NCI-H1694 (cell line): ENCODE data around the gene DOCK10.

ENCODE experiments used
- DNase-seq: peaks from one replicate; lab custom pipeline; 2025; lab: John Stamatoyannopoulos, UW

DOCK10 gene

DNA sequence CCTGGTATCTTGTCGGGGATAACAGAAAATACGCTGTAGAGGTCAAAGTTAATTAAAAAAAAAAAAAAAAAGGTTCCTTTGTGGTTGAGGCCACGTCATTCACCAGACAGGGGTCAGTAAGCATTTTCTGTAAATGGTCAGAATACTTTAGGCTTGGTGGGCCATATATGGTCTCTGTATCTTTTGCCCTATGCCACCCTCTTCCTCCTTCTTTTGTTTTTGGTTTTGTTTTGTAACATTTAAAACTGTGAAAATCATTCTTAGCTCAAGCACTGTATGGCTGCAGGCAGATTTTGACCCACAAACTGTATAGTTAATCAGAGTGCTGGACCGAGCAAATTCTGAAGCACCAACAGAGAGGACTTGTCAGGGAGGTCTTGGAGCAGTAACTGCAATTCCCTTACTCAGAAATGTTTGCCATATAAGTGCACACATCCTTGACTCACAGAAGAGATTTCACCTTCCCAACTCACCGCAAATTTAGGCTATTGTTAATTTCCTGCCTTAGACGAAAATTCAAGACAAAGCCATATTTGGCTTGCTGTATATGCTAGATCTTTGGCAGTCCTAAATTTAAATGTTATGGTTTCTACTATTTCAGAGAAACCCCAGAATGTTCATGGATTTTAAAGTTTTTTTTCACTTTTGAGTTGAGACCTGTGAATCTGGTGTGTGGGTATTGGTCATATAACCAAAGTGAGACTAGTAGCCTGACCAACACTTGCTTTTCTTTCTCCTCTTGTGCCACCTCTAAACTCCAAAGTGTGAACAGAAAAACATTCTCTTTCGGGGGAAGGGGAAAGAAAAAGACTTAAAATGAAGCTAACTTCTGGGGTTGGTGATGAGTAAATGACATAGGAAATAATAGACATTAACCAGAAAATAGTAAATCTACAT, 65.4 kb downstream of the DOCK10 start:
- no peak for DNase-seq

DNA sequence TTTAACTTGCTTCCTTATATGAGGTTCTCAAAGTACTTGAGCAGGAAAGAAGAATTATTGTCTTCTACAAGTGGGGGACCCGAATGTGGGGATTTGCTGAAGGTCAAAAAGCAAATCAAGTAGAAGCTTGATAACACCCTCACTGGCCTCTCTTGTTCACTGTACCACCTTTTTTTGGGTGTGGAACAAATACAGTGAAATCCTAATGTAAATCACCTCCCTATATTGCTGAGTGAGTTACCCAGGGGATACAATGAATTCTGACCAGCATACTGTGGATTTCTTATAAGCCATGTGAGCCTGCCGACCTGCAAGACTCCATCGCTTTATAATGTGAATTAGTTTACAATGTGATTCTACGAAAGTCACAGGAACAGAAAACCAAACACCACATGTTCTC, 66.5 kb downstream of the DOCK10 start:
- DNase-seq = no peak

DNA sequence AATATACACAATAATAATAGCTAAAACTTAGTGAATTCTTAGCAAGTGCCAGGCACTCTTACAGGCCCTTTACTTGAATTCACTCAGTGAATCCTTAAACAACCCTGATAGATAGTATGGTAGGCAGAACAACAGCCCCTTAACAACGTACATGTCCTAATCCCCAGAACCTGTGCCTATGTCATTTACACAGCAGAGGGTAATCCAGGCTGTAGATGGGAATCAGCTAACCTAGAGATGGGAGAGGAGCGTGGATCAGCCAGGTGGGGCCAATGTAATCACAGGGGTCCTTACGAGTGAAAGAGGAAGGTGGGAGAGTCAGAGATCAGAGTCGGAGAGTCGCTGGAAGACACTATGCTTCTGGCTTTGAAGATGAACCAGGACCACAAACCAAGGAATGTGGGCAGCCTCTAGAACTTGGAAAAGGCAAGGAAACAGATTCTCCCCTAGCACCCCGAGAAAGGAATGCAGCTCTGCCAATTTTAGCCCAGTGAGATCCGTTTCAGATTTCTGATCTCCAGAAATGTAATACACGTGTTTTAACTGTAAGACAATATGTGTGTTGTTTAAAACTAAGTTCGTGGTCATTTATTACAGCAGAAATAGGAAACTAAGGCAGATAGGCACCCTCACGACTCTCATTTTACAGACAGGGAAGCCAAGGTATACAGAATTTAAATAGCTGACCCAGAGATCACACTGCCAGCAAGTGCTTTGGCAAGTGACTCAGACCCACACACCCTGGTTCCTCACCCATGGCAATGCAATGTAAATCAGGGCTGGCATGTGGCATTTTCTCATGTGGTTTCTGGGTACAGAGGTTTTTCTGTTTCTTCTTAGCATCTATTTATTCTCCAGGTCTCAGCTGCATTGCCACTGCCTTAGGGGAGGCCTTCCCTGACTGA, 68.9 kb downstream of the DOCK10 start:
- no peak for DNase-seq

DNA sequence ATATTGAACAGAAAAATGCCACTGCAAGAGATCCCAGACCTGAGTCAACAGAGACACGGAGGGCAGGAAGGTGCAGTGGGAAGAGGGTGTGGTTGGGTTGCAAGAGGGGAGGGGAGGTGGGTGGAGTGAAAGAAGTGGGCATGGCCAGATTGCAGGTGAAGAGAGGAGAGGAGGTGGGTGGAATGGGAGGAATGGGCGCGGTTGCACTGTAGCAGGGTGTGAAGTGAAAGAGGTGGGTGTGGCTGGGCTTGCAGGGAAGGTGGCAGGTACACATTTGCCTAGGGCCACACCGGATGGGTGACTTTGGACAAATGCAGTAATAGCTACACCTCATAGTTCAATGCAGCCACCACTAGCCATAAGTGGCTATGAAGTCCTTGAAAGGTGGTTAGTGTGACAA, 71.1 kb downstream of the DOCK10 start:
- DNase-seq = no peak

DNA sequence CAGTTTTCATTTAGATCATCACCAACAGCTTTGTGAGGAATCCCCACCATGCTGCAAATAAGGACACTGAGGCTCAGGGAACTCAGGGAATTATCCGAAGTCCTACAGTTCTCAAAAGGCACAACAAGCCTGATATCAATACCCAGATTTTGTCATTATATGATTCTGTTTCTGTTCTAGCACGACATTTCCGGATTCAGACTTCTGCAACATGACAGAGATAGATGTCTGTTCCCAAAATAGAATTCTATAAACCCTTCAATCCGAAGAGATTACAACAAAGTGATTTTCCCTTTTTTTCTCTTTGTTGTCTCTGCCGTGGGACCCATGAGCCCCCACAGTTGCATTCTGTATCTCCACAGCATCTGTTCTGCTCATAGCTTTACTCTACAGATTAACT, 72.0 kb downstream of the DOCK10 start:
- DNase-seq = no peak

DNA sequence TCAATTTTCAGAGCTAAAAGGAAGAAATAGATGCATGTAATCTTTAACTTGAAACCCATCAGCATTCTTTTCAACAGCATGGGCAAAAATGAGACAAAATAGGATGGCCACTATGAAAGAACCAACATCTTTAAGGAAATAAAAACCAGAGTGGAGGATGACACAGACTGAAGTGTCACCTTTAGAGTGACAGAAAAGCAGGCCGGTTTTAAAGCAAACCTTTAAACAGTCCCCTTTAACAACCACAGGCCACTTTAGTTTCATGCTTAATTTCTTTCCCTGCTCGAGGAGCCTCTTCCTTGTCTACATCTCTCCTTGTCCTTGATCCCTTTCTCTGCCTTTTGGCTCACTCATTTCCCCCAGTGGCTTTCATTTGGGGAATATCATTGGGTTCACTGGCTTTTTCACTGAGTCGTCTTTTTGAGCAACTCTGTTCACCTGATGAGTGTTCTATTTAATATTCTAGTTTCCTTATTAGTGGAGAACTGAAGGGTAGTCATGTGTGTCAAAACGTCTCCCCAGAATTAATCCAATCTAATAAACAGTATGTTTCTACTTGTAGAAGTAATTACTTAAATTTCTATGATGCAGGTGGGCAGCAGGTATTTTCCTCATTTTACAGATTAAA, 72.5 kb downstream of the DOCK10 start:
- DNase-seq = no peak

DNA sequence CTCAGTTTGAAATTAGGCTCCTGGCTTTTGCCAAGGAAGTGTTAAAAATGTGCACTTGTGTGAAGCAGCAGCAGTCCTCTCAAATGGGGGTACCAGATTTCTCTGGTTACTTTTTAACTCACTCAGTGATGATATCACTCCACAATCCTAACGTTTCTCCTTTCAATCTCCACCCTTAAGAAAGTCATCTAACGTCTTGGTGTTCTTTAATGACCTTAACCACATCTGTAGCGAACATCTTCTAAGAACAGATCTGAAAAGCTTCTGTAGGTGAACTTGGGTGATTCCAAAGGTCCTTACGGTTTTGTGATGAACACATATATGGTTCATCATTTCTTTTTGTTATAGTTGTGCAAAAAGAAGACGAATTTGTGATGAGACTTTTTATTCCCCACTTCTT, 73.2 kb downstream of the DOCK10 start:
- no peak for DNase-seq

DNA sequence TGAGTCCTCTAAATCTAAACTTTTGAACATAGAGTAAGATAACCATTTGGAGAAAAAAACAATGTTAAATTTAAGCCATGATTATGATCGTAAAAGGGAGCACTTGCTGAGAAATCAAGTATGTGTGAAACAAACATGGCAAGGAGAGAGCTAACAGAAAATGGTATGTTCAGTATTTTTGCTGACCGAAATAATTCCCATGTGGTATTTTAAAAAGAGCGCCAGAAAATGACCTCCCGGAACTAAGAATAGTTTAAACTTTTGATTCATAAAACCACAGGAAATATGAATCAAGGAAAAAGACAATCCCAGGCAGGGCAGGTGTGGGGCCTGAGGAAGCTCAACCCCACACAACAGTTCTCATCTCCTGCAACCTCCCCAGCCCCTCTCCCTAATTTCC, 74.2 kb downstream of the DOCK10 start:
- no peak for DNase-seq

DNA sequence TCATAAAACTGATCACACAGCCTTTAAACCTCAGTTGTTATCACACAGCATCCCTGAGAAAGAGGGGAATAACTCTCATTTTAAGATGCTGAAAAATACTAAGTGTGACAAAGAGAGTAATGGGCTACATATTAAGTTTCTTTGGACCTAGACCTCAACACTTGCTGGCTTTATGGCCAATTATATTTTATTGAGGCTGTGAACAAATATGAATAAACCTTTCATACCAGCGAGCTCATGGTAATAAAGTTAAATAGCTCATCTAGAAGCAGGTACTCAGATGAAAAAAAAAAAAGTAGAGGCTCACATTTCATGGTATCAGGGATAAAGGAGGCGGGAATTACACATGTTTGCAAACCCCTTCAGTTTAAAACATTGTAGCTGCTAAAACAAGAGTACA, 75.7 kb downstream of the DOCK10 start:
- DNase-seq = no peak

DNA sequence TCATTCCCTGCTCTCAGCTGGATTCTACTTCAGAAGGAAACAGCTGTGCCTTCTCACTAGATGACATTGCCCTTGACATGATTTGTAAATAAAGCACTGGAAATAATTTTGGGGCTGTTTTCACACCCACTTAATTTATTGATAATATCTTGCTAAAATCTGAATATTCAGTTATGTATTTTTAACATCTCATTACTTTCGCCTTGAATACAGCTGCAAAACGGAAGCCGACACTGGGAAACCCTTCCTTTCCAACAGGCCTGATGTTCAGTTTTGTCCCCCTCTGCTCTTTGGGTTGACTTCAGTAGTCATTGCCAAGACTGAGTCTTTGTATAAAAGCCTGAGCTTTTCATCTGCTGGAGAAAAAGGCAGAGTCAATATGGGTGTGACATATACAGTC, 82.7 kb downstream of the DOCK10 start:
- no peak for DNase-seq

DNA sequence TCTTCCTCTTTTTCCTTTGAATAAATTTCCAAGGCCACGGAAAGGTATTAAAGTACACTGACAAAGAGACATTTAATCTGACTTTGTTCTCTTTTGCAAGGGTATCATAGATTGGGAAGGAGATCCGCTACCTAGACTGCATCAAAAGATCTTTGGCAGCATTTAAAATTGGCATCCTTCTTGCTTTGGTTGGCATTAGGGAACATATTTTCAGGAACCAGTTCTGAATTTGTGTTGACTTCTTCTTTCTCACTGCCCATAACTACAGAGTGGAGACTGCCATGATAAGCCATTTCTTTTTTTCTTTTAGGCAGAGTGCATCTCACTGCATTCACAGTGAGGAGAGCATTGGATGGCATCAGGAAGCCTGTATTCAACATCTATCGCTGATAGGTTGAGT, 83.4 kb downstream of the DOCK10 start:
- DNase-seq = no peak

DNA sequence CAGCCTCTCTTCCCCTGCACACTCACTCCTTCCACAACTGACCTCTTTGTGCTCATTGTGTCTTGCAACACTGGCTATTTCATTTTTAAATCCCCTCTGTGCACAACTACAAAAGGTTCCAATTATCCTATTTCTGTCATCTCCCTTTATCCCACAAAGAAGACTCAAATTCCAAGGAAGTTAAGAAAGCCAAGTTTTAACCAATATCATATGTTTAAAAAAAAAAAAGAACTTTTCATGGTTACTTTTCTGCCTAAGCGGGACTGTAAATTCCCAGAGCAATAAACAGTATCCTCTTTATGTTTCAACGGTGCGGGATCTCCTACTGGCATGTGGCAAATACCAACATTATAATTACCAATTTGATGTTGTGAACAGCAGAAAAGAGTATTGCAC, 83.8 kb downstream of the DOCK10 start:
- no peak for DNase-seq

DNA sequence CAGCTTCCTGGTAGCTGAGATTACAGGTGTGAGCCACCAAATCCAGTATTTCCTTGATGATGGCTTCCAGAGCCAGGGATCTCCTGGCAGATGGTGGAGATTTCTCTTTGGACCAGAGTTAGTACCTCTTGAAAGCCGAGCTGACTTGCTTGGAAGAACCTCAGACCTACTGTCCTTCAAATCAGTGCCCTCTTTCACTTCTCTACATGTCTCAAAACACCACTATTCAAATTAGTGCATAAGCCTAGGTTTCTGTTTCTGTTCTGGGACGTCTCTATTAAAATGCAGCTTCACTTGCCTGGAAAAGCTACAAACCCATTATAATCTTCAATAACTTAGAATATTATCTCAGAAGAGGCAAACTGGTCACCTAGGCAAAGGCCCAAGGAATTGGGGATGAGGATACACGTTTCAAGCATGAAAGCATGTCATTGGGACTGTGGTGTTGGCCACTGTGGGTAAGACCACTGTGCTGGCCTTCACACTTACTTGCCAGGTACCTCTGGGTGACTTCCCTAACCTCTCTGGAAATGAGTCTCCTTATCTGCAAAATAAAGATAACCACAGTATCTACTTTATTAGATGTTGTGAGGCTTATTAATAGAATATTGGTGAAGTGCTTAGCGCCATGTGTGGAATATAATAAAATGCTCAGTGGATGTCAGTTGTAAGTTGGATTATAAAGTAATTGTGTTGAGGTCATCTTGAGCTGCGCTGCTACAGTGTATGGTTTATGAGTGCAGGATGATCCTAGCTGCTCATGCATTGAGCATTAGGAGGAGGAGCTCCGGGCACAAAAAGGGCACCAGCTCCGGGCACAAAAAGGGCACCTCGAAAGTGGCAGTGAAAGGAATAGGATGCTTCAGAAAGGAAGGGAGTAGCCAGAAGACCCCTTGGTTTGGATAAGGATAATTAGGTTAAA, 84.5 kb downstream of the DOCK10 start:
- no peak for DNase-seq

DNA sequence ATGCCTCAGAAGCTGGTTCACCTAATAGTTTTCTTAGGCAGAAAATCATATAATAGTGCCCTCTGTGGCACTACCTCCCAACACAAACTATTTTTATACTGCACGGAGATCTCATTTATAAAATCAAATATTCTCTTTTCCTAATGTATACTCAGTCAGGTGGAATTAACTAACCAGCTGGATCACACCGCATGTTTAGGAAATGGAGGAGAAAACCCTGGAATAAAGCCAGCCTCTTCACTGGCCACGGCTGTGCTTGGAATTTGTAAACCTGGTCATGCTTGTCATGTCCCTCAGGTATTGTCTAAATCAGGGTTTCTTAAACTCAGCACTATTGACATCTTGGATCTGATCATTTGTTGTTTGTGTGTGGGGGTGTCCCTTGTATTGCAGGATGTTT, 85.6 kb downstream of the DOCK10 start:
- peak; percentile 75 for DNase-seq

DNA sequence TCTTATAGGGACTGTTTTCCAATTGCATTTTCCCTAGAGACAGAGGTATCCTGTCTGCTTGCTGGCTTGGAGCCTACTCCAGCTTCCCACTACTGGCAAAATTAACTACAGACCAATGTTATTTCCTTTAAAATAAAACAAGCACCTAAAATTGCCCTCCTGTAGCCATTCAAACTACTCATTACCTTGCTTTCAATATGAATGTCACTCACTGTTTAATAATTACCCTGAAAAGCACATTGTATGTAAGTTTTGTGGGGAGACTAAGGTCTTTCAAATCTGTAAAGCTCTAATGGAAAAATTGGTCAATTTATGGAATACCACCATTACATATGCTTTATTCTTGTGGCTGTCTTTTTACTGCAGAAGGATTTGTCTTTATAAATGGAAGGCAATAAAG, 87.3 kb downstream of the DOCK10 start:
- no peak for DNase-seq

DNA sequence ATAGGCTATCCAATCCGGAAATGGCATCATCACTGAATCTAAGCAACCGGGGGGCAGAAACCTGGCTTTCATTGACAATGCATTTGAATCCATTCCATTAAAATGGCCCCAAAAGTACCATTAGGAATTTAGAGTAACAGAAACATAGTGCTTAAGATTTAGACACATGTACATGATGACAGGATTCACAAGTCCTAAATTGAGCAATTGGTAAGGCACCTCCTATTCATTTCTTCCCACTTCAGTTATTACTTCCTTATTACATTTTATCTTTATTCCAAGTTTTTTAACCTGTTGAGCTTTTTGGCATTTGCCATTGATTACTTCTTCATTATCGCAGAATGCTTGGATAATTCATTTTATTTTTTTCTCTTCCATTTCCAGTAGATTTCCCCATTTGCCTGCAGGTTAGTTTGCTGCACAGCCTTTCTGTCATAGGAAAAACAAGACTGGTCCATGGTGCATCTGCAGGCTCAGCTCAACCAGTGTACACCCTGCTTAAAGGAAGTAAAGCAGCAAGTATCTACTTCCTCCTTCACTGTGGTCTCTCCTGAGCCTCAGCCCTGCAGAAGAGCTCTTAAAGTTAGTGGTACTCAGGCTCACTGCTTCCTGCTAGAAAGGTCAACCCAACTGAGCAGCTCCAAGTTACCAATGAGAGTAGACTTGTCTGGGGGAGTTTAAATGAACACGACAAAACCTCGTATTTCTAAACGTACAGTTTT, 89.2 kb downstream of the DOCK10 start:
- no peak for DNase-seq

DNA sequence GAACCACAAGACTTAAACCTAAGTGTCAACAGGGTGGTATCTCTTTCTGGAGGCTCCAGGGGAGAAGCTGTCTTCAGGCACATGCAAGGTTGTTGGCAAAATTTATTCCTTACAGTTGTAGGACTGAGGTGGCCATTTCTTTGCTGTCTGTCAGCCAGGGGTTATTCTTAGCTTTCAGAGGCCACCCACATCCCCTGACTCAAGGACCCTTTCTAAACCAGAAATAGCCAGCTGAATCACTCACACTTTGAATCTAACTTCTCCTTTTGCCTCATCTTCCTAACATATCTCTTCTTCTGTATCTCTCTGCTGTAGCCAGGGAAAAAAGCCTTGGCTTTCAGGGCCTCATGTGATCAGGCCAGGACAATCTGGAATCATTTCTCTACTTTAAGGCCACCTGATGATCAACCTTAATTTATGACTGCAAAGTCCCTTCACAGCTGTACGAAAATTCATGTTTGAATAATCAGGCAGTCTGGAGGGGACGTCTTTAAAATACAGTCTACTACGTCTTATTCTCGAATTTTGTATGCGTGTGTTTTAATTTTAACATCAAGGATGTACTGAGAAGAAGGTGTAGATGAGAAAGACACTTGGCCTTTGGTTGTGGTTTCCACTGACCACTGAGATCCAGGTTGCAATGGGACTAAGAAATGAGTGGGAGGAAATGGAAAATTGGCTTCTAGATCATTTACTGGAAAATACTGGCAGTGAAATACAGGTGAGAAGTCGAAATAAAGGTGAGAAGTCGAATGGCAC, 90.4 kb downstream of the DOCK10 start:
- DNase-seq = no peak

DNA sequence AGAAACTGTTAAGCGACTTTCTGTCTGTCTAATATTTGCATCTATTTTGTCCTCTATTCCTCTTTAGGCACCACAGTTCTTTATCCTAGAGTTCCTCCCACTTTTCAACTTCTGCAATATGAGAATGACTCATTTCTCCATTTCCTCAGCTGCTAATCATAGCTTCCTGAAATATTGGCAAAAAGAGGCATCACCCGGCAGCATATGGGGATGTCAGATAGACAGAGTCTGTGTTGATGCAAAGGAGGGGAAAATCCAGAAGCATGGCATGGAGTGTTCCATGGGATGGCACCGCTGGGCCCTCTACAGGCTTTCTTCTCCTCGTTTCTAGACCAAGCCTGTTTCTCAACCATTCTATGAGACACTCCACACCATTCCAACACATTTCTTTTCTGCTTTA, 93.4 kb downstream of the DOCK10 start:
- DNase-seq = no peak

DNA sequence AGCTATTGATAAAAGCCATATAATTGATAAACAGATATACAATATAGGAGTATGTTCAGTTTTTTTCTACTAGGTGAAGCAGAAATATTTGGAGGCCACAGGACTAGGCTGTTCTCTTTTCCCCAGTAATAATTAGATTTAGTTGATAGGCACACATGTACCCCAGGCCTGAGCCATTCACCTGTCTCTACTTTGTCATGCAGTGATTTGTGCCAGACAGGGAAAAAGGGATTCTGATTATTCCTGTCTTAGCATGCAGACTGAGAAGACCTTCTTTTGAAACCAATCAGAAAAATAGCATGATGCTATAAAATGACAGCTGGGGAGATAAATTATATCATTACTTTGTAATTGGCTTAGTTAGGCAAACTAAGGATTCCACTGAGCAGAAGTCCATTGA, 94.3 kb downstream of the DOCK10 start:
- no peak for DNase-seq

DNA sequence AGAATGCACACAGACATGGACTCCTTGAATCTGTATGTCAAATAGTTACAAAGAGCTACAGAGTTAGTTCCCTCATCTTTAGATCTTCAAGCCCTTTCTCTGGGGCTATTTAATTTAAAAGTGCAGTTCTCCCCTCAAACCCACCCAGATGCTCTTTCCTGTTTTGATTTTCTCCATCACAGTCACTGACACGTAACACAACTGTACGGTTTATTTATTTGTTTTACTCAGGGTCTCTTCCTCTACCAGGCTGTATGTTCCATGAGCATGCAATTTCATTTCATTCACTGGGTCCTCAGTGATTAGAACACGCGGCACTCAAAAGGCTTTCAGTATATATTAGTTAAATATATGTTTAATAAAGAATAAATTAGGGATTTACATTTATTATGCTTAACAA, 94.7 kb downstream of the DOCK10 start:
- no peak for DNase-seq
